Measurements from ENCODE around the gene PROZ.

PROZ gene

GRCh38 chr13:113187883-113188665 is 29.6 kb downstream of the PROZ start:
- Histone ChIP-seq H3K27me3 (ENCODE audit: insufficient read depth, low read depth) (no peaks in the 10 kb centered on the region), H3K4me3 (IDR thresholded peaks at IDR 0.05; ENCODE audit: insufficient read depth, low read depth, low read length) (no peak overlapping the region), H3K4me2 (no peak overlapping the region), H3K4me1 (ENCODE audit: low read depth, poor library complexity, severe bottlenecking) (peaks cover 22% of the 10 kb centered on the region), H2AFZ (ENCODE audit: low read depth) (no peak overlapping the region), H3K27ac (no peak overlapping the region), H3K36me3 (ENCODE audit: insufficient read depth) (no peaks in the 10 kb centered on the region), H3K9ac (no peak overlapping the region), H3K79me2 (ENCODE audit: insufficient read depth, low read depth) (no peaks in the 10 kb centered on the region; the same call in 1 of the 2 replicates), H4K20me1 (ENCODE audit: insufficient read depth) (no peaks in the 10 kb centered on the region)
- no peak for TF ChIP-seq CTCF (conservative IDR thresholded peaks at IDR 0.05; ENCODE audit: low read depth, low read length)

DNA sequence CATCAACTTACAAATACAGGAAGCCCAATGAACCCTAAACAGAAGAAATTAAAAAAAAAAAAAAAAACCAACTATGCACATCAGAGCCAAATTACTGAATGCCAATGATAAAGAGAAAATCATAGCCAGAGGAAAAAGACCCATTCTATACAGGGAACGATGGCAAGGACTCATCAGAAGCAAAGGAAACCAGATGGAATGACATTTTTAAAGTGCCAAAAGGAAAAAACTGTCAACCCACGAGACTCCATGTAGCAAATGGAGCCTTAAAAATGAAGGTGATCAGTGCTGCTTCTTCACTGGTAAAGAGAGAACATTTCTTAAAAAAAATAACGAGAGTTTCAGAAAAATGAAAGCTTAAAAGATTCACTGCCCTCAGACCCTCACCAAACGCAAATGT is 31.7 kb downstream of the PROZ start:
- H3K27me3 ChIP-seq (ENCODE audit: insufficient read depth, low read depth): no peaks in the 10 kb centered on the region
- no peak overlapping the region for H3K9ac ChIP-seq
- H3K4me2 ChIP-seq: no peak overlapping the region
- H3K79me2 ChIP-seq (ENCODE audit: insufficient read depth, low read depth): no peaks in the 10 kb centered on the region; the same call in 1 of the 2 replicates
- no peaks in the 10 kb centered on the region for H3K36me3 ChIP-seq (ENCODE audit: insufficient read depth)
- peaks cover 20% of the 10 kb centered on the region for H3K4me1 ChIP-seq (ENCODE audit: low read depth, poor library complexity, severe bottlenecking)
- H4K20me1 ChIP-seq (ENCODE audit: insufficient read depth): no peaks in the 10 kb centered on the region
- H3K27ac ChIP-seq: no peak overlapping the region
- no peak for TF ChIP-seq CTCF (conservative IDR thresholded peaks at IDR 0.05; ENCODE audit: low read depth, low read length)
- no peak overlapping the region for H3K4me3 ChIP-seq (IDR thresholded peaks at IDR 0.05; ENCODE audit: insufficient read depth, low read depth, low read length)
- no peak overlapping the region for H2AFZ ChIP-seq (ENCODE audit: low read depth)

GRCh38 chr13:113192279-113192678 is 33.8 kb downstream of the PROZ start:
- H3K36me3 ChIP-seq (ENCODE audit: insufficient read depth): no peaks in the 10 kb centered on the region
- no peaks in the 10 kb centered on the region for H3K27me3 ChIP-seq (ENCODE audit: insufficient read depth, low read depth)
- H3K79me2 ChIP-seq (ENCODE audit: insufficient read depth, low read depth): no peaks in the 10 kb centered on the region; the same call in 1 of the 2 replicates
- no peak overlapping the region for H3K4me3 ChIP-seq (IDR thresholded peaks at IDR 0.05; ENCODE audit: insufficient read depth, low read depth, low read length)
- H3K4me1 ChIP-seq (ENCODE audit: low read depth, poor library complexity, severe bottlenecking): peaks cover under 1% of the 10 kb centered on the region
- no peak overlapping the region for H3K27ac ChIP-seq
- H4K20me1 ChIP-seq (ENCODE audit: insufficient read depth): no peaks in the 10 kb centered on the region
- no peak overlapping the region for H3K4me2 ChIP-seq
- H3K9ac ChIP-seq: no peak overlapping the region
- no peak for TF ChIP-seq CTCF (conservative IDR thresholded peaks at IDR 0.05; ENCODE audit: low read depth, low read length)
- no peak overlapping the region for H2AFZ ChIP-seq (ENCODE audit: low read depth)

DNA sequence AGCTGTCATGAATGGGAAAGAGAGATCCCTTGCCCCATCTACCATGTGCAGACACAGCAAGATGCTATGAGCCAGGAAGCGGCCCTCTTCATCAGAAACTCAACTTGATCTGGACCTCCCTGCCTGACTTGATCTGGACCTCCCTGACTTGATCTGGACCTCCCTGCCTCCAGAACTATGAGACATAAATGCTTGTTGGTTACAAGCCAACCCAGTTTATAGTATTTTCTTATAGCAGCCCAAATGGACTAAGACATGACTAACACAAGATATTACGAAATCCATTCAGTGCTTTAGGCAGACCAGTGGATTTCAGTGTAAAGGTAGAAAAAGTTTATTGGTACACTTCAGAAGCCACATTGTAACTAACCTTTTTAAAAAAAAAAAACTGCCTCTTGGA is 34.5 kb downstream of the PROZ start:
- H3K4me1 ChIP-seq (ENCODE audit: low read depth, poor library complexity, severe bottlenecking): no peaks in the 10 kb centered on the region
- H3K27ac ChIP-seq: no peak overlapping the region
- no peak overlapping the region for H3K4me2 ChIP-seq
- no peak for TF ChIP-seq CTCF (conservative IDR thresholded peaks at IDR 0.05; ENCODE audit: low read depth, low read length)
- no peaks in the 10 kb centered on the region for H3K27me3 ChIP-seq (ENCODE audit: insufficient read depth, low read depth)
- H3K4me3 ChIP-seq (IDR thresholded peaks at IDR 0.05; ENCODE audit: insufficient read depth, low read depth, low read length): no peak overlapping the region
- H3K9ac ChIP-seq: no peak overlapping the region
- H2AFZ ChIP-seq (ENCODE audit: low read depth): no peak overlapping the region
- H3K79me2 ChIP-seq (ENCODE audit: insufficient read depth, low read depth): no peaks in the 10 kb centered on the region; the same call in 1 of the 2 replicates
- no peaks in the 10 kb centered on the region for H4K20me1 ChIP-seq (ENCODE audit: insufficient read depth)
- no peaks in the 10 kb centered on the region for H3K36me3 ChIP-seq (ENCODE audit: insufficient read depth)
